PC-9 (cell line): ENCODE data around the gene FBF1. TPM values are rescaled to one million over a fixed set of nuclear protein-coding genes. Genes with fewer than 3 reads are reported as not detected.
A peak's percentile ranks its signal among the peaks of the same experiment; 100 is the strongest.

Source experiments
- BruUV-seq: library from RNA; stranded (reverse); fragments of 400-500 nt; replicated peaks from 2 replicates; lab custom pipeline; 2021; lab: Mats Ljungman, UMichigan
- CTCF ChIA-PET: fragments of 300-600 bp; sonication (Branson Sonifier 250); formaldehyde crosslinking; loops from one replicate; lab custom pipeline; 2022; ENCODE audit warnings: antibody characterized with exemption; lab: Charles Lee
- POLR2A ChIA-PET: fragments of 300-600 bp; sonication (Branson Sonifier 250); formaldehyde crosslinking; loops from one replicate; lab custom pipeline; 2022; ENCODE audit warnings: antibody characterized with exemption; ENCODE audit not compliant: unreplicated experiment; lab: Charles Lee
- DNase-seq, 2 experiments: peaks; one replicate each; pipeline versions ENCODE4 v3.0.0 to v3.0.0-alpha.2; 2015 to 2022; ENCODE audit warnings: mixed read lengths in 1 of 2
- H2AFZ ChIP-seq: fragments of 200-600 bp; sonication (generic); 2 replicates; pipeline ENCODE4 v1.8.1; 2017; ENCODE audit warnings: antibody characterized with exemption
- H3F3A ChIP-seq: fragments of 200-600 bp; sonication (generic); 2 replicates; pipeline ENCODE4 v1.8.1; 2017; ENCODE audit warnings: antibody characterized with exemption, mild to moderate bottlenecking, low read depth; ENCODE audit not compliant: insufficient read depth
- H3K27ac ChIP-seq: fragments of 200-600 bp; sonication (generic); 2 replicates; pipeline ENCODE4 v1.6.1; 2016; ENCODE audit warnings: mixed run types
- H3K27me3 ChIP-seq: fragments of 200-600 bp; sonication (generic); 2 replicates; pipeline ENCODE4 v1.6.1; 2016; ENCODE audit warnings: low read depth, mixed run types; ENCODE audit not compliant: insufficient read depth
- H3K36me3 ChIP-seq: fragments of 200-600 bp; sonication (generic); 2 replicates; pipeline ENCODE4 v1.6.1; 2016; ENCODE audit warnings: low read depth, mixed run types
- H3K4me1 ChIP-seq: fragments of 200-600 bp; sonication (generic); replicated peaks from 2 replicates; pipeline ENCODE4 v1.6.1; 2016; ENCODE audit warnings: mixed run types; ENCODE audit not compliant: insufficient read depth
- H3K4me2 ChIP-seq: fragments of 200-600 bp; sonication (generic); 2 replicates; pipeline ENCODE4 v1.6.1; 2017; ENCODE audit warnings: mixed run types
- H3K4me3 ChIP-seq: fragments of 200-600 bp; sonication (generic); 2 replicates; pipeline ENCODE4 v1.6.1; 2016; ENCODE audit warnings: mixed run types
- H3K79me2 ChIP-seq: fragments of 200-600 bp; sonication (generic); 2 replicates; pipeline ENCODE4 v1.6.1; 2017; ENCODE audit warnings: low read depth, mixed run types
- H3K9me2 ChIP-seq: fragments of 200-600 bp; sonication (generic); 2 replicates; pipeline ENCODE4 v1.8.1; 2017; ENCODE audit warnings: mild to moderate bottlenecking; ENCODE audit not compliant: insufficient read depth
- H3K9me3 ChIP-seq: fragments of 200-600 bp; sonication (generic); 2 replicates; pipeline ENCODE4 v1.8.1; 2016; ENCODE audit warnings: low read depth; ENCODE audit not compliant: insufficient read depth
- H4K20me1 ChIP-seq: fragments of 200-600 bp; sonication (generic); 2 replicates; pipeline ENCODE4 v1.8.1; 2017; ENCODE audit not compliant: insufficient read depth
- CTCF ChIP-seq: fragments of 200-600 bp; sonication (generic); conservative IDR thresholded peaks from 2 replicates; pipeline ENCODE4 v1.6.1; 2017; ENCODE audit warnings: mixed run types, antibody characterized with exemption, mild to moderate bottlenecking, moderate library complexity
- EZH2 ChIP-seq: fragments of 200-600 bp; sonication (generic); IDR thresholded peaks from 2 replicates; pipeline ENCODE4 v1.8.0; 2017; ENCODE audit warnings: antibody characterized with exemption, low read depth
- intact Hi-C: fragments of 100-400 bp; cut with micrococcal nuclease; formaldehyde crosslinking; loops from one replicate; pipeline ENCODE4 v1.10.0; 2022; ENCODE audit not compliant: unreplicated experiment
- total RNA-seq: library from RNA; stranded (reverse); gene quantifications from 2 replicates; pipeline ENCODE4 v1.2.3, GENCODE V29; 2021

The FBF1 gene
- total RNA-seq, 1 experiment from 2014 or later = 22.5 TPM

- ChIA-PET CTCF (interaction anchor here (0.6 to 1.4 kb wide), 6 partner anchors 22 to 113 kb away, joined by 3 to 7 read pairs (median 4); partner anchors contain the start of genes GALK1 and WBP2), POLR2A (interaction anchor here (0.6 to 0.7 kb wide), 4 partner anchors 13 to 61 kb away, joined by 4 to 5 read pairs (median 4); no protein-coding TSS in a partner anchor)
- intact Hi-C loops = loop anchor here (1.0 to 2.0 kb wide), 4 partner anchors 22 to 192 kb away; partner anchors contain the start of genes UNK and WBP2
- BruUV-seq = TSS peak; percentile 36
- Histone ChIP-seq H3K9me3 (no peaks in the 10 kb centered on the region), H2AFZ (peak overlapping the region; percentile 91), H3K27me3 (no peaks in the 10 kb centered on the region), H3K4me2 (peak overlapping the region; percentile 85), H3K36me3 (no peaks in the 10 kb centered on the region), H3F3A (peaks cover 53% of the 10 kb centered on the region), H3K4me1 (peaks cover 41% of the 10 kb centered on the region), H4K20me1 (no peaks in the 10 kb centered on the region), H3K79me2 (0 out of 2 replicates have a peak, but pooled peaks cover 3% of the 10 kb centered on the region), H3K9me2 (no peaks in the 10 kb centered on the region), H3K4me3 (peak overlapping the region; percentile 96), H3K27ac (peak overlapping the region; percentile 87)
- DNase-seq = peak; percentile 75 to 89
- TF ChIP-seq EZH2 (no peak), CTCF (no peak)
Observed at GRCh38 chr17:75876938-75877751, 63.7 kb downstream of the FBF1 start.

- CTCF ChIA-PET = interaction anchor here (0.6 to 1.1 kb wide), 10 partner anchors 21 to 275 kb away, joined by 3 to 7 read pairs (median 4); partner anchors contain the start of genes UNC13D and WBP2
- intact Hi-C loops = loop anchor here (1.0 to 2.0 kb wide), 4 partner anchors 21 to 192 kb away; partner anchors contain the start of genes UNK and WBP2
- BruUV-seq = TSS peak; percentile 7
Observed at GRCh38 chr17:75876190-75876937, 64.5 kb downstream of the FBF1 start.

More at GRCh38 chr17:75876190-75876937, 64.5 kb downstream of the FBF1 start:
- no peak for TF ChIP-seq EZH2
- no peak for TF ChIP-seq CTCF
- 0 out of 2 replicates have a peak, but pooled peaks cover 3% of the 10 kb centered on the region for H3K79me2 ChIP-seq
- H2AFZ ChIP-seq = peak overlapping the region; percentile 91; the same call in 1 of the 2 replicates
- peak overlapping the region; percentile 87 for H3K27ac ChIP-seq
- peaks cover 48% of the 10 kb centered on the region for H3K4me1 ChIP-seq
- H3F3A ChIP-seq = peaks cover 60% of the 10 kb centered on the region
- no peaks in the 10 kb centered on the region for H3K9me2 ChIP-seq
- H4K20me1 ChIP-seq = no peaks in the 10 kb centered on the region
- H3K4me2 ChIP-seq = peak overlapping the region; percentile 85
- POLR2A ChIA-PET = interaction anchor here (0.5 to 1.7 kb wide), 6 partner anchors 21 to 857 kb away, joined by 3 to 16 read pairs (median 8); partner anchors contain the start of gene WBP2
- peak in 1 of 2 experiments; percentile 91 for DNase-seq
- H3K36me3 ChIP-seq = no peaks in the 10 kb centered on the region
- H3K4me3 ChIP-seq = peak overlapping the region; percentile 96; the same call in 1 of the 2 replicates
- H3K9me3 ChIP-seq = no peaks in the 10 kb centered on the region
- no peaks in the 10 kb centered on the region for H3K27me3 ChIP-seq
